ENCODE results near the gene MYOM1.

Gene MYOM1

DNA sequence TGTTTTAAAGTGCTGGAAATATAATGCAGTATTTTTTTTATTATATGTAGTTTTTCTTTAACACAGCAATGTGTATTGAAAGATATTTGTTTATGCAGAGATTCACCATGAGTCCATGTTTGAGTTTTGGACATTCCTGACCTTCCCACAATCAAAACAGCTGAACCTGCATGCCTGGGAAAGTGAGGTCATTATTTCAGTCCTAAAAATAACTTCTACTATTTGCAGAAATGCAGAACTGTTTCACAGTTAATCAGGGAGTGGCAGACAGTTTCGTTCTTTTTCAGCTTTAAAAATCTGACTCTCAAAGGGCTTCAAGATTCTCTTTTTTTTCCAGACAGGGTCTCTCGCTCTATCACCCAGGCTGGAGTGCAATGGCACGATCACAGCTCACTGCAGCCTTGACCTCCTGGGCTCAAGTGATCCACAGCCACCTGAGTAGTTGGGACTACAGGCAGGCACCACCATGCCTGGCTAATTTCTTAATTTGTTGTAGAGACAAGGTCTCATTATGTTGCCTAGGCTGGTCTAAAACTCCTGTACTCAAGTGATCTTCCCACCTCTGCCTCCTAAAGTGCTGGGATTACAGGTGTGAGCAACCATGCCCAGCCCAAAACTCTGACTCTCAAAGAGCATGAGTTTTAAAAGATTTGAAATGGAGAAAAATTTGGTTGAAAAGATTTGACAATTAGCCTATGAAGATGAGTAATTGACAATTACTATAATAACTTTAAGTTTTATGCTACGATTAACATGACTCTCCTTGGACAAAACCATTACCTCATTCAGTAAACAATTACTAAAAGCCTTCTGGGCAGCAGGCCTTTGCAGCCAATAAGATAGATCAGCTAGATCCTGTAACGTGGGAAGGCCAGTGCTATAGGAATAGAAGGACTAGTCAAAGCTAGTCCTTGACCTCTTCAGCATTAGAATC, 37.2 kb upstream of the MYOM1 start:
- H3K27ac ChIP-seq (ENCODE audit: insufficient read depth in 1 of 2, low read depth in 1 of 2, low read length in 2 of 2, poor library complexity in 1 of 2, severe bottlenecking in 2 of 2), result no peak overlapping the region
- H3K9me3 ChIP-seq (ENCODE audit: control extremely low read depth in 1 of 5, control insufficient read depth in 4 of 5, insufficient read depth in 2 of 5, low read depth in 1 of 5, low read length in 4 of 5), result no peaks in the 10 kb centered on the region
- DNase-seq, result no peak
- no peaks in the 10 kb centered on the region for H3K27me3 ChIP-seq (replicated peaks in 2 of 5; ENCODE audit: control insufficient read depth in 4 of 5, insufficient read depth in 5 of 5, low read length in 4 of 5)
- peaks cover 20 to 61% (median 39%) of the 10 kb centered on the region in 4 experiments for H3K36me3 ChIP-seq (ENCODE audit: control insufficient read depth in 4 of 4, insufficient read depth in 4 of 4, low read length in 3 of 4)
- 95% methylated on average over 4 of the region's 5 CpGs for WGBS (ENCODE audit: insufficient coverage)
- POLR2A ChIA-PET, result interaction anchor here (1.1 to 1.8 kb wide), 2 partner anchors 9 to 10 kb away, joined by 4 to 9 read pairs; partner anchors contain the start of gene MYL12A
- H3K4me3 ChIP-seq (ENCODE audit: control insufficient read depth in 1 of 7, extremely low read depth in 1 of 7, insufficient read depth in 4 of 7, low read depth in 2 of 7, low read length in 6 of 7), result no peak overlapping the region
- H3K4me1 ChIP-seq (ENCODE audit: control extremely low read depth in 1 of 4, control insufficient read depth in 4 of 4, insufficient read depth in 4 of 4, low read length in 3 of 4), result peaks cover 18 to 34% (median 26%) of the 10 kb centered on the region in 4 experiments
- CTCF ChIA-PET, result interaction anchor here (0.7 to 3.0 kb wide), 4 partner anchors 9 to 427 kb away, joined by 3 to 10 read pairs (median 4); partner anchors contain the start of gene MYL12A

DNA sequence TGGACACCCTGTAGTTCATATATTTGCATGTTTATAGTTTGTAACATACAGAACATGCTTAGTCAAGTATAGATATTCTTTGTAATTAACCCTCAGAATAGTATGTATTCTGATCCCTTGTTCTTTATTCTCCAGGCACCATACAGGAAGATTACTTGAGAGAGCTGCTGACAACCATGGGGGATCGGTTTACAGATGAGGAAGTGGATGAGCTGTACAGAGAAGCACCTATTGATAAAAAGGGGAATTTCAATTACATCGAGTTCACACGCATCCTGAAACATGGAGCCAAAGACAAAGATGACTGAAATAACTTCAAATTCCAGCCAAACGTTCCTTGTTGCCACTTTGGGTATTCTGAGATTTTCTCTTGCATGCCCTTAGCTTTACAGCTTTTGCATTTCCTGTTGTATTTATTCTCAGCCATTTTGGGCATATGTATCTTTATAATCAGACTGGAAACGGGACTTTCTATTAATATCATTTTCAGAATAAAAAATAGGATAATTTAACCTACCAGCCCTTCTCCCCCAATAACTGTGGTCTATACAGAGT, 35.9 kb upstream of the MYOM1 start:
- CTCF ChIA-PET, result interaction anchor here (0.7 to 3.0 kb wide), 4 partner anchors 10 to 428 kb away, joined by 3 to 10 read pairs (median 3); no protein-coding TSS in a partner anchor
- Histone ChIP-seq H3K4me1 (ENCODE audit: control extremely low read depth in 1 of 4, control insufficient read depth in 4 of 4, insufficient read depth in 4 of 4, low read length in 3 of 4) (peaks cover 14 to 34% (median 24%) of the 10 kb centered on the region in 4 experiments), H3K9me3 (ENCODE audit: control extremely low read depth in 1 of 5, control insufficient read depth in 4 of 5, insufficient read depth in 2 of 5, low read depth in 1 of 5, low read length in 4 of 5) (no peaks in the 10 kb centered on the region), H3K27me3 (replicated peaks in 2 of 5; ENCODE audit: control insufficient read depth in 4 of 5, insufficient read depth in 5 of 5, low read length in 4 of 5) (no peaks in the 10 kb centered on the region), H3K4me3 (ENCODE audit: control insufficient read depth in 1 of 7, extremely low read depth in 1 of 7, insufficient read depth in 4 of 7, low read depth in 2 of 7, low read length in 6 of 7) (no peak overlapping the region), H3K36me3 (ENCODE audit: control insufficient read depth in 4 of 4, insufficient read depth in 4 of 4, low read length in 3 of 4) (peaks cover 20 to 61% (median 39%) of the 10 kb centered on the region in 4 experiments), H3K27ac (ENCODE audit: insufficient read depth in 1 of 2, low read depth in 1 of 2, low read length in 2 of 2, poor library complexity in 1 of 2, severe bottlenecking in 2 of 2) (no peak overlapping the region)
- no peak for DNase-seq
- POLR2A ChIA-PET, result interaction anchor here (1.8 kb wide), 1 partner anchor 9 kb away, joined by 9 read pairs; the partner anchor contains the start of gene MYL12A
- WGBS (ENCODE audit: insufficient coverage), result 67% methylated on average over 2 of the region's 5 CpGs

DNA sequence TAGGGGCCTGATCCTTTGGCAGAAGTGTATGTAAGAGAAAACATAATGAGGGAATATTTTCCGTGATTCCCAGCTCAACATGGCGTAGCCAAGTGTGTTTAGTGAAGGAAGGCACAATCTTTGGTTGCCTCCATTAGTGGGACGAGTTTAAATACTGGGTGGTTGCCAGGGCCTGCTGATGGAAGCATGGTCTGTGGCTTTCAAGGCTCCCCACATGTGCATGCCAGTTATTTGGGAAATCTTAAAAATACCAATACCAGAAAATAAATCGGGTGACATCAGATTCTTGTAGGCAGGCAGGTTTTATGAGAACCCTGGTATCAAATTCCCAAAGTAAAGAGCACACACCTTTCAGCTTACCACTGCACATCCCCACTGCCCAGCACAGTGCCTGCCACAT, 35.0 kb upstream of the MYOM1 start:
- no peaks in the 10 kb centered on the region for H3K9me3 ChIP-seq (ENCODE audit: control extremely low read depth in 1 of 5, control insufficient read depth in 4 of 5, insufficient read depth in 2 of 5, low read depth in 1 of 5, low read length in 4 of 5)
- 96% methylated on average over 4 of the region's 4 CpGs for WGBS (ENCODE audit: insufficient coverage)
- H3K27me3 ChIP-seq (replicated peaks in 2 of 5; ENCODE audit: control insufficient read depth in 4 of 5, insufficient read depth in 5 of 5, low read length in 4 of 5), result no peaks in the 10 kb centered on the region
- peaks cover 14 to 34% (median 27%) of the 10 kb centered on the region in 4 experiments for H3K4me1 ChIP-seq (ENCODE audit: control extremely low read depth in 1 of 4, control insufficient read depth in 4 of 4, insufficient read depth in 4 of 4, low read length in 3 of 4)
- POLR2A ChIA-PET, result no interaction called here
- CTCF ChIA-PET, result interaction anchor here (1.2 to 3.0 kb wide), 2 partner anchors 9 to 261 kb away, joined by 3 to 10 read pairs; no protein-coding TSS in a partner anchor
- no peak overlapping the region for H3K4me3 ChIP-seq (ENCODE audit: control insufficient read depth in 1 of 7, extremely low read depth in 1 of 7, insufficient read depth in 4 of 7, low read depth in 2 of 7, low read length in 6 of 7)
- no peak for DNase-seq
- H3K27ac ChIP-seq (ENCODE audit: insufficient read depth in 1 of 2, low read depth in 1 of 2, low read length in 2 of 2, poor library complexity in 1 of 2, severe bottlenecking in 2 of 2), result peak overlapping the region; percentile 9 to 41
- peaks cover 22 to 64% (median 39%) of the 10 kb centered on the region in 4 experiments for H3K36me3 ChIP-seq (ENCODE audit: control insufficient read depth in 4 of 4, insufficient read depth in 4 of 4, low read length in 3 of 4)

DNA sequence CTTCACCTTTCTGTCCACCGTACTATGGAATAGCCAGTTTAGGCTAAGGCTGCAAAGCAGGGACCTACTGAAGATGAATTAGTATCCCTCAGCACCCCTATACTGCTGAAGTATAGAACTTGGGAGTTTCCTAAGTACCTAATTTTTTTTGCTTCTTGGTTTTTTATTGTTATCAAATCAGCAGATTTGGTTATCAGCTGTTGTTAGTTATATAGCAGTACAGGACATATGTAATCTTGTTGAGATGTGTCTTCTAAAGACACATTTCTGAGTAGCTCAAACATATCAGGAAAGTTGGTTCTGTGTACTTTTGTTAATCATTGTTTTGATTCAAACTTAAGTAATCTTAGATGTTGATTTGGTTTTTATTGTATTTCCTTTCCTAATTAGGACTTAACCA, 33.1 kb upstream of the MYOM1 start:
- H3K27me3 ChIP-seq (replicated peaks in 2 of 5; ENCODE audit: control insufficient read depth in 4 of 5, insufficient read depth in 5 of 5, low read length in 4 of 5), result no peaks in the 10 kb centered on the region
- POLR2A ChIA-PET, result interaction anchor here (1.9 kb wide), 1 partner anchor 9 kb away, joined by 8 read pairs; the partner anchor contains the start of gene MYL12B
- H3K4me3 ChIP-seq (ENCODE audit: control insufficient read depth in 1 of 7, extremely low read depth in 1 of 7, insufficient read depth in 4 of 7, low read depth in 2 of 7, low read length in 6 of 7), result no peak overlapping the region
- peaks cover 14 to 36% (median 28%) of the 10 kb centered on the region in 4 experiments for H3K4me1 ChIP-seq (ENCODE audit: control extremely low read depth in 1 of 4, control insufficient read depth in 4 of 4, insufficient read depth in 4 of 4, low read length in 3 of 4)
- CTCF ChIA-PET, result interaction anchor here (1.4 to 8.9 kb wide), 3 partner anchors 8 to 412 kb away, joined by 3 to 68 read pairs (median 3); partner anchors contain the start of gene MYL12B
- H3K36me3 ChIP-seq (ENCODE audit: control insufficient read depth in 4 of 4, insufficient read depth in 4 of 4, low read length in 3 of 4), result peaks cover 21 to 60% (median 34%) of the 10 kb centered on the region in 4 experiments
- no peaks in the 10 kb centered on the region for H3K9me3 ChIP-seq (ENCODE audit: control extremely low read depth in 1 of 5, control insufficient read depth in 4 of 5, insufficient read depth in 2 of 5, low read depth in 1 of 5, low read length in 4 of 5)
- no peak for DNase-seq
- WGBS (ENCODE audit: insufficient coverage), result no CpG with 5 or more reads among the region's 1 CpG
- no peak overlapping the region for H3K27ac ChIP-seq (ENCODE audit: insufficient read depth in 1 of 2, low read depth in 1 of 2, low read length in 2 of 2, poor library complexity in 1 of 2, severe bottlenecking in 2 of 2)

DNA sequence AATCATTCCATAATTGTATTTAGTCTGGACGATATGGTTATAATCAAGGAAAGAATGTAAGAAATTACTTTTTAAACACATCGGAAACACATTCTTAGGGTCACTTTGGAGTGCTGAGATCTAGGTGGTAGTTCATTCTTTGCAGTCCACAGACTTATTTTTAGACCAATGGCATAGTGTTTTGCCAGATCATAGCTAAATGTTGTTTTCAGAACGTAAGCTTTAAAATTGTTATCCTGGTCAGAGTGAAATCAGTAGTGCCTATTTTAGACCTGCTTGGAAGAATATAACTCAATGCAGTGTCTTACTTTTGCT, 32.2 kb upstream of the MYOM1 start:
- peaks cover 13 to 51% (median 27%) of the 10 kb centered on the region in 4 experiments for H3K36me3 ChIP-seq (ENCODE audit: control insufficient read depth in 4 of 4, insufficient read depth in 4 of 4, low read length in 3 of 4)
- H3K4me1 ChIP-seq (ENCODE audit: control extremely low read depth in 1 of 4, control insufficient read depth in 4 of 4, insufficient read depth in 4 of 4, low read length in 3 of 4), result peaks cover 19 to 35% (median 27%) of the 10 kb centered on the region in 4 experiments
- WGBS (ENCODE audit: insufficient coverage), result 94% methylated on average over 2 of the region's 3 CpGs
- no peak for DNase-seq
- H3K9me3 ChIP-seq (ENCODE audit: control extremely low read depth in 1 of 5, control insufficient read depth in 4 of 5, insufficient read depth in 2 of 5, low read depth in 1 of 5, low read length in 4 of 5), result no peaks in the 10 kb centered on the region
- POLR2A ChIA-PET, result interaction anchor here (1.9 kb wide), 1 partner anchor 9 kb away, joined by 8 read pairs; the partner anchor contains the start of gene MYL12B
- H3K27me3 ChIP-seq (replicated peaks in 2 of 5; ENCODE audit: control insufficient read depth in 4 of 5, insufficient read depth in 5 of 5, low read length in 4 of 5), result no peaks in the 10 kb centered on the region
- H3K4me3 ChIP-seq (ENCODE audit: control insufficient read depth in 1 of 7, extremely low read depth in 1 of 7, insufficient read depth in 4 of 7, low read depth in 2 of 7, low read length in 6 of 7), result no peak overlapping the region
- no peak overlapping the region for H3K27ac ChIP-seq (ENCODE audit: insufficient read depth in 1 of 2, low read depth in 1 of 2, low read length in 2 of 2, poor library complexity in 1 of 2, severe bottlenecking in 2 of 2)
- CTCF ChIA-PET, result interaction anchor here (1.5 to 8.9 kb wide), 2 partner anchors 8 to 24 kb away, joined by 3 to 68 read pairs; partner anchors contain the start of gene MYL12B

DNA sequence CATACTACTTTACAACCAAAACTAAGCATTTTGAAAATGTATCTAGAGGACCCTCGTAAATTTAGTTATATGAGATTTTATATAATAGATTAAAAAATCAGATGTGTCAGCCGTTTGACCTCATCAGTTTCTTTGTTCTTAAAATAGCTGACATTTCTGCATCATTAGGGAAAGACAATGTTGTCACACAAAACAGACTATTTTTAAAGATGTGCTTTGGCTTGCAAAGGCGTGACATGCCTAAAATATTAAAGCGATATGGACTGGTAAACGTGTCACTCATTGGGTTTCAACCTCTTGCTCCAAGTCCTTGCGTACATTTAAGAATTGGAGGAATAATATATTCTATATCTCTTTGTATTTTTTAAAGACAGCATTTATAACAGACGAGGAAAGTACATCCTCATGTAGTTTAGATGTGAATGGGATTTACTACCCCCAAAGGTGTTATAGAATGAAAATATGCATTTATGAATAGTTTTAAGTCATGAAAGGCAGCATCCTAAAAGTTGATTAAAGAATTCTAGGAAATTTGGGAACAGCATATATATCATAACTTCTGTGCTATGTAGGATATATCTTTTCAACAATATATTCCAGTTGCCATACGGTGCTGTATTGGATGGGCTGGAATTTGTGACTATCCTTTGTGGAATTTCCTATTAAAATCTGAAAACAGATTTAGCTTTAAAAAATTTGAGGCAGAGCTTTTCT, 31.6 kb upstream of the MYOM1 start:
- no peak overlapping the region for H3K4me3 ChIP-seq (ENCODE audit: control insufficient read depth in 1 of 7, extremely low read depth in 1 of 7, insufficient read depth in 4 of 7, low read depth in 2 of 7, low read length in 6 of 7)
- no peak overlapping the region for H3K27ac ChIP-seq (ENCODE audit: insufficient read depth in 1 of 2, low read depth in 1 of 2, low read length in 2 of 2, poor library complexity in 1 of 2, severe bottlenecking in 2 of 2)
- H3K36me3 ChIP-seq (ENCODE audit: control insufficient read depth in 4 of 4, insufficient read depth in 4 of 4, low read length in 3 of 4), result peaks cover 10 to 45% (median 25%) of the 10 kb centered on the region in 4 experiments
- H3K9me3 ChIP-seq (ENCODE audit: control extremely low read depth in 1 of 5, control insufficient read depth in 4 of 5, insufficient read depth in 2 of 5, low read depth in 1 of 5, low read length in 4 of 5), result no peaks in the 10 kb centered on the region
- peaks cover 24 to 40% (median 31%) of the 10 kb centered on the region in 4 experiments for H3K4me1 ChIP-seq (ENCODE audit: control extremely low read depth in 1 of 4, control insufficient read depth in 4 of 4, insufficient read depth in 4 of 4, low read length in 3 of 4)
- no peaks in the 10 kb centered on the region for H3K27me3 ChIP-seq (replicated peaks in 2 of 5; ENCODE audit: control insufficient read depth in 4 of 5, insufficient read depth in 5 of 5, low read length in 4 of 5)
- ChIA-PET CTCF (interaction anchor here (1.1 to 8.9 kb wide), 2 partner anchors 9 to 12 kb away, joined by 4 to 68 read pairs; partner anchors contain the start of gene MYL12B), POLR2A (interaction anchor here (1.9 to 5.8 kb wide), 2 partner anchors 10 to 11 kb away, joined by 8 to 90 read pairs; partner anchors contain the start of gene MYL12B)
- no CpG with 5 or more reads among the region's 8 CpGs for WGBS (ENCODE audit: insufficient coverage)
- no peak for DNase-seq

Data from common myeloid progenitor, CD34-positive (primary cell).